GM18907 (cell line): Measurements from ENCODE around the gene TUFT1.
"Not testable (repeated sequence)": the region's sequence is repeated elsewhere in the genome, so short reads cannot be mapped to it uniquely, and the experiment has no call there.

Experiments
- ATAC-seq: cut with Tn5 transposase; IDR thresholded peaks from one replicate; pipeline ENCODE4 v1.9.1; 2021; ENCODE audit warnings: mild to moderate bottlenecking, moderate library complexity; ENCODE audit not compliant: unreplicated experiment

The TUFT1 gene

GRCh38 chr1:151613282-151613780, 73.2 kb downstream of the TUFT1 start:
- no peak for ATAC-seq

GRCh38 chr1:151615711-151616504, 75.8 kb downstream of the TUFT1 start:
- no peak for ATAC-seq

GRCh38 chr1:151616505-151616849, 76.4 kb downstream of the TUFT1 start:
- no peak for ATAC-seq

GRCh38 chr1:151618003-151618402, 77.9 kb downstream of the TUFT1 start:
- no peak for ATAC-seq

- no peak for ATAC-seq
Observed at GRCh38 chr1:151618470-151618869, 78.4 kb downstream of the TUFT1 start.

GRCh38 chr1:151618996-151619395, 78.9 kb downstream of the TUFT1 start:
- not testable (repeated sequence) for ATAC-seq

- ATAC-seq, result no peak
Observed at GRCh38 chr1:151619489-151620093, 79.5 kb downstream of the TUFT1 start.

GRCh38 chr1:151620286-151620685, 80.2 kb downstream of the TUFT1 start:
- ATAC-seq, result no peak

GRCh38 chr1:151621351-151621750, 81.2 kb downstream of the TUFT1 start:
- ATAC-seq, result no peak

- ATAC-seq, result no peak
Observed at GRCh38 chr1:151624783-151625182, 84.7 kb downstream of the TUFT1 start.

- no peak for ATAC-seq
Observed at GRCh38 chr1:151626740-151627334, 86.7 kb downstream of the TUFT1 start.

- no peak for ATAC-seq
Observed at GRCh38 chr1:151629278-151629677, 89.2 kb downstream of the TUFT1 start.
